Lower leg skin (tissue), 3 donors: ENCODE data around the gene OPN3.

Experiments
- CTCF ChIP-seq, 3 donors: fragments of 450-650 bp; IDR thresholded peaks; one replicate each; pipeline ENCODE4 v1.5.1; 2016; ENCODE audit warnings: antibody characterized with exemption in 3 of 3, mild to moderate bottlenecking in 3 of 3, moderate library complexity in 2 of 3
- POLR2A ChIP-seq, 2 donors: fragments of 450-650 bp; IDR thresholded peaks; one replicate each; pipeline ENCODE4 v1.6.1; 2016 to 2017; ENCODE audit warnings: antibody characterized with exemption in 2 of 2, mild to moderate bottlenecking in 1 of 2, moderate library complexity in 1 of 2

- no peak for TF ChIP-seq CTCF (IDR thresholded peaks at IDR 0.05)
- TF ChIP-seq POLR2A (IDR thresholded peaks at IDR 0.05), result no peak
These were observed 10.2 kb downstream of the OPN3 start for GRCh38 chr1:241630005-241630404.
